CD4-positive, alpha-beta T cell treated with Interferon alpha-2 for 1 hour (primary cell): ENCODE results near the gene LDLRAD3.
"Not testable (repeated sequence)": the region's sequence is repeated elsewhere in the genome, so short reads cannot be mapped to it uniquely, and the experiment has no call there.

Source experiments
- DNase-seq, 2 donors: peaks; one replicate each; pipeline ENCODE4 v3.0.0-alpha.2; 2020 to 2022

The LDLRAD3 gene

GRCh38 chr11:35995681-35996271 lies 51.9 kb downstream of the LDLRAD3 start:
- no peak for DNase-seq

GRCh38 chr11:35997902-35998520 lies 54.1 kb downstream of the LDLRAD3 start:
- DNase-seq: no peak

- DNase-seq: no peak
Measured at GRCh38 chr11:35998634-35999033, 54.8 kb downstream of the LDLRAD3 start.

- DNase-seq: no peak
Measured at GRCh38 chr11:36000616-36001190, 56.8 kb downstream of the LDLRAD3 start.

GRCh38 chr11:36002196-36002595 lies 58.3 kb downstream of the LDLRAD3 start:
- DNase-seq: no peak

GRCh38 chr11:36002796-36003195 lies 58.9 kb downstream of the LDLRAD3 start:
- DNase-seq: no peak

GRCh38 chr11:36006556-36006955 lies 62.7 kb downstream of the LDLRAD3 start:
- DNase-seq: no peak

- DNase-seq: no peak
Measured at GRCh38 chr11:36007127-36007655, 63.3 kb downstream of the LDLRAD3 start.

GRCh38 chr11:36008584-36008983 lies 64.7 kb downstream of the LDLRAD3 start:
- no peak for DNase-seq

GRCh38 chr11:36009473-36009872 lies 65.6 kb downstream of the LDLRAD3 start:
- DNase-seq: no peak

- DNase-seq: no peak
Measured at GRCh38 chr11:36010010-36010740, 66.3 kb downstream of the LDLRAD3 start.

- no peak for DNase-seq
Measured at GRCh38 chr11:36011574-36011973, 67.7 kb downstream of the LDLRAD3 start.

- DNase-seq: no peak
Measured at GRCh38 chr11:36012455-36012854, 68.6 kb downstream of the LDLRAD3 start.

- DNase-seq: no peak
Measured at GRCh38 chr11:36012979-36013378, 69.1 kb downstream of the LDLRAD3 start.

- not testable (repeated sequence) for DNase-seq
Measured at GRCh38 chr11:36013446-36013845, 69.6 kb downstream of the LDLRAD3 start.

- no peak for DNase-seq
Measured at GRCh38 chr11:36013950-36014897, 70.4 kb downstream of the LDLRAD3 start.

GRCh38 chr11:36014898-36015665 lies 71.2 kb downstream of the LDLRAD3 start:
- DNase-seq: no peak

- no peak for DNase-seq
Measured at GRCh38 chr11:36015799-36016198, 71.9 kb downstream of the LDLRAD3 start.

- DNase-seq: no peak
Measured at GRCh38 chr11:36016263-36016662, 72.4 kb downstream of the LDLRAD3 start.

- DNase-seq: no peak
Measured at GRCh38 chr11:36016709-36017108, 72.8 kb downstream of the LDLRAD3 start.

- no peak for DNase-seq
Measured at GRCh38 chr11:36019005-36019596, 75.2 kb downstream of the LDLRAD3 start.
